NCI-H774 (cell line): ENCODE measurements around the gene TPSG1.
"Not testable (repeated sequence)": the region's sequence is repeated elsewhere in the genome, so short reads cannot be mapped to it uniquely, and the experiment has no call there.

Experiments
- DNase-seq: peaks from one replicate; lab custom pipeline; 2025; lab: John Stamatoyannopoulos, UW

TPSG1 gene

GRCh38 chr16:1256874-1257322 lies 31.8 kb upstream of the TPSG1 start:
- DNase-seq, result no peak

GRCh38 chr16:1256296-1256873 lies 31.3 kb upstream of the TPSG1 start:
- not testable (repeated sequence) for DNase-seq

GRCh38 chr16:1255276-1256122 lies 30.4 kb upstream of the TPSG1 start, which contains the start of gene TPSD1:
Gene TPSD1, plus strand, starts transcription at chr16:1256069. Its CDS starts 212 bp downstream, at chr16:1256281.
- not testable (repeated sequence) for DNase-seq

- DNase-seq, result not testable (repeated sequence)
Measured at GRCh38 chr16:1254821-1255220, 29.8 kb upstream of the TPSG1 start.

- DNase-seq, result not testable (repeated sequence)
Measured at GRCh38 chr16:1253701-1254364, 28.8 kb upstream of the TPSG1 start.

- not testable (repeated sequence) for DNase-seq
Measured at GRCh38 chr16:1249031-1249755, 24.1 kb upstream of the TPSG1 start.

- DNase-seq, result not testable (repeated sequence)
Measured at GRCh38 chr16:1247903-1248537, 23.0 kb upstream of the TPSG1 start.

GRCh38 chr16:1245452-1246020 lies 20.5 kb upstream of the TPSG1 start:
- DNase-seq, result no peak

DNA sequence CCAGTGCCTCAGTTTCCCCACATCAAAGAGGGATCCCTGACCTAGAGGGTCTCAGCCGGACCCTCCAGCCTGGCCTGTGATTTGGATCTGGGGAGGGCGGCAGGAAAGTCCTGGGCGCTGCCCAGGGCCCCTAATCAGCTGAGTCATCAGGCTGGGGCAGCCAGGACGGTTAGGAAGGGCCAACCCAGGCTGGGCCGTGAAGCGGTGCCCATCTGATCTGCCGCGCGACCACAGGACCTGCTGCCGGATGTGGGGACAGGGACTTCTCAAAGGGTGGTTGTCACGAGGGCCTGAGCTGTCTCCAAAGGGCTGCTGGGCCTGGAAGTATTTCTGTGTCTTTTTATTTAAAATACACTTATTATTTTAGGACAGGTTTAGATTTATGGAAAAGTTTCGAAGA lies 19.8 kb upstream of the TPSG1 start:
- no peak for DNase-seq

GRCh38 chr16:1243907-1244850 lies 19.1 kb upstream of the TPSG1 start:
- DNase-seq, result not testable (repeated sequence)

- DNase-seq, result not testable (repeated sequence)
Measured at GRCh38 chr16:1243363-1243762, 18.3 kb upstream of the TPSG1 start.

- not testable (repeated sequence) for DNase-seq
Measured at GRCh38 chr16:1241081-1241480, 16.0 kb upstream of the TPSG1 start.

- DNase-seq, result not testable (repeated sequence)
Measured at GRCh38 chr16:1240436-1240835, 15.4 kb upstream of the TPSG1 start, which contains the start of gene TPSAB1. Gene TPSAB1, plus strand, starts transcription at chr16:1240705. Its CDS starts 234 bp downstream, at chr16:1240939.

DNA sequence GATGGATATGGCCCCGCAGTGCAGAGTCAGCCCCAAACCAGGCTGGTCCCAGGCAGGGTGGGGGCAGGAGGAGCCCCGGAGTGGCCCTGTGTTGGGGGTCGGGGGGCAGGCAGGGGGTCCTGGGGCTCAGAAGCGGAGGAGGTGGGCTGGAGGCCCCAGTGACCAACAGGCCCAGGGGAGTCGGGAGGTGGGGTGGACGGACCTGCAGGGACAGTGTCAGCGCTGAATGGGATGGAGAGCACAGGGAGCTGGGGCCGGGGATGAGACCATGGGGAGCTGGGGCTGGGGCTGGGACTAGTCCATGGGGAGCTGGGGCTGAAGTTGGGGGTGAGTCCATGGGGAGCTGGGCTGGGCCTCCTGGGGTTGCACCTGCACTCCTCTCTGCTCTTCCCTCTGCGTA lies 14.5 kb upstream of the TPSG1 start:
- not testable (repeated sequence) for DNase-seq

GRCh38 chr16:1238909-1239308 lies 13.8 kb upstream of the TPSG1 start:
- not testable (repeated sequence) for DNase-seq

DNA sequence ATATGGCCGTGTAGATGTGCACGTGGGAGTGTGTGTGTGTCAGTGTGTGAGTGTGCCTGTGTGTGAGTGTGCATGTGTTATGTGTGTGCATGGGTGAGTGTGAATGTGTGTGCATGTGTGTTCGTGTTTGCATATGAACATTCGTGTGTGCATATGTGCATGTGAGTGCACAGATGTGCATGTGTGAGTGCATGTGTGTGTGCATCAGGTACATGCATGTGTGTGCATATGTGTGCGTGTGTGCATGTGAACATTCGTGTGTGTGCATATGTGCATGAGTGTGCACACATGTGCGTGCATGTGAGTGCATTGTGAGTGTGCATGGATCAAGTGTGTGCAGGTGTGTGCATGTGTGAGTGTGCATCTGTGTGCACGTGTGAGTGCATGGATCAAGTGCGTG lies 12.9 kb upstream of the TPSG1 start:
- DNase-seq, result no peak

DNA sequence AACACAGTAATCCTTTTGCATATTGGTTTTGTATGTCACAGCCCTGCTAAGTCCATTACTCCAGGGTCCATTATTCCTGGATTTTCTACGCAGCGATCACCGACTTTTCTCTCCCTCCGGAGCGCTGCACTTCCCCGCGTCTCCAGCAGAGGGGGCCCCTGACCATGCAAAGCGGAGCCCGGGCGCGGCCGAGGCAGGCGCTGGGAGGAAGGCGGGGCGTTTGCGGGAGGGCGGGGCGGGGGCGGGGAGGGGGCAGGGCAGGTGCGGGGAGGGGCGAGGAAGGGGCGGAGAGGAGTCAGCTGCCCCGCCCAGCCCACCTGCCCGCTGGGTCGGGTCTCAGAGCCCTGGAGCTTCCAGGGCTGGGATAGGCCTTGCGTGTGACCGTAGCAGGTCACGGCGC lies 11.6 kb upstream of the TPSG1 start:
- not testable (repeated sequence) for DNase-seq

GRCh38 chr16:1232049-1232748 lies 7.1 kb upstream of the TPSG1 start:
- not testable (repeated sequence) for DNase-seq

GRCh38 chr16:1231301-1231700 lies 6.2 kb upstream of the TPSG1 start:
- DNase-seq, result not testable (repeated sequence)
